Thyroid gland (tissue), 4 donors: Measurements from ENCODE around the gene ATRN.

ENCODE experiments used
- POLR2A ChIP-seq, 2 donors: fragments of 450-650 bp; IDR thresholded peaks; one replicate each; pipeline ENCODE4 v1.6.1; 2017; ENCODE audit warnings: antibody characterized with exemption in 2 of 2, mild to moderate bottlenecking in 2 of 2, moderate library complexity in 1 of 2
- TF ChIP-seq, protein P1 (sequence below), 6 experiments: fragments of 200-600 bp in 3 of 6; fragments of 450-650 bp in 3 of 6; sonication (generic) in 3 of 6; IDR thresholded peaks; one replicate each; pipeline ENCODE4 v1.5.1; 2016 to 2019; ENCODE audit warnings: antibody characterized with exemption in 6 of 6, mild to moderate bottlenecking in 2 of 6, inconsistent platforms in 1 of 6, moderate library complexity in 1 of 6

DNA sequence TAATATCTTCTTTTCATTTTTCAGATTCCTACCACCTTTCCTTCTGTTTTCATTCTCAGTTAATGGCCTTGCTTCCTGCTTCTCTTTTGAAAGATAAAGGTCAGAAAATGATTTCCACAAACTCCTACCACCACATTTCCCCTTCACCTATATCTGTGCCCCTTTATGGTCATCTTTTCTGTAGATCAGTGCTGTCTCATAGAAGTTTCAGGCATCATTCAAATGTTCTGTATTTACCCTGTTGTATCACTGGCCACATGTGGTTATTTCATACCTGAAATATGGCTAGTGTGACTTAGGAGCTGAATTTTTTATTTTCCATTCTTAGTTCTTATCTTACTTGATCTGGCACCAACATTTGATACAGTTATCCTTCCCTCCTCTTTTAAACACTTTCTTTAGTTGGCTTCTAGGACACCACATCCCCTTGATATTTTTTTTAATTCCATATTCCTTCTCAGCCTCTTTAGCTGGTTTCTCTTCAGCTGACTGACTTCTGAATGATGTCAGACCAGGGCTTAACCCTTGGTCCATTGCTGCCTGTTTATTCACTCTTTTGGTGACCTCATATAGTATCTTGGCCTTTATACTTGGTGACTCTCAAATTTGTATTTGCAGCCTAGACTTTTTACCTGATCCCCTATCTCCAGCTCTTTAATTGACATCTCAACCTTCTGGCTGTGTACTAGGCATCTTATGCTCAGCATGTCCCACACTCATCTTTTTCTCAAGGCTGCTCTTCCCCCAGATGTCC, 81.0 kb downstream of the ATRN start:
- TF ChIP-seq, protein P1, sequence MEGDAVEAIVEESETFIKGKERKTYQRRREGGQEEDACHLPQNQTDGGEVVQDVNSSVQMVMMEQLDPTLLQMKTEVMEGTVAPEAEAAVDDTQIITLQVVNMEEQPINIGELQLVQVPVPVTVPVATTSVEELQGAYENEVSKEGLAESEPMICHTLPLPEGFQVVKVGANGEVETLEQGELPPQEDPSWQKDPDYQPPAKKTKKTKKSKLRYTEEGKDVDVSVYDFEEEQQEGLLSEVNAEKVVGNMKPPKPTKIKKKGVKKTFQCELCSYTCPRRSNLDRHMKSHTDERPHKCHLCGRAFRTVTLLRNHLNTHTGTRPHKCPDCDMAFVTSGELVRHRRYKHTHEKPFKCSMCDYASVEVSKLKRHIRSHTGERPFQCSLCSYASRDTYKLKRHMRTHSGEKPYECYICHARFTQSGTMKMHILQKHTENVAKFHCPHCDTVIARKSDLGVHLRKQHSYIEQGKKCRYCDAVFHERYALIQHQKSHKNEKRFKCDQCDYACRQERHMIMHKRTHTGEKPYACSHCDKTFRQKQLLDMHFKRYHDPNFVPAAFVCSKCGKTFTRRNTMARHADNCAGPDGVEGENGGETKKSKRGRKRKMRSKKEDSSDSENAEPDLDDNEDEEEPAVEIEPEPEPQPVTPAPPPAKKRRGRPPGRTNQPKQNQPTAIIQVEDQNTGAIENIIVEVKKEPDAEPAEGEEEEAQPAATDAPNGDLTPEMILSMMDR (IDR thresholded peaks at IDR 0.05), result no peak
- no peak for TF ChIP-seq POLR2A (IDR thresholded peaks at IDR 0.05)
